ENCODE results near the gene ZNF467. TPM values are rescaled to one million over a fixed set of nuclear protein-coding genes. Genes with fewer than 3 reads are reported as not detected.

The ZNF467 gene
- total and polyA plus RNA-seq, 2 of the 8 experiments (the other 6 are each of a cell fraction or from before 2014, with no cell fraction given), result 0.50 to 0.51 TPM

- TF ChIP-seq YY1 (IDR thresholded peaks at IDR 0.05; ENCODE audit: low read depth, low read length) (no peak), NANOG (IDR thresholded peaks at IDR 0.05; ENCODE audit: insufficient read depth, low read depth, low read length, poor library complexity, severe bottlenecking) (no peak), PHF8 (conservative IDR thresholded peaks at IDR 0.05; ENCODE audit: low read depth, low read length) (no peak), EGR1 (IDR thresholded peaks at IDR 0.05; ENCODE audit: borderline replicate concordance, low read depth, low read length) (no peak), RFX5 (IDR thresholded peaks at IDR 0.05; ENCODE audit: borderline replicate concordance, low read depth, low read length) (no peak), ZNF274 (IDR thresholded peaks at IDR 0.05; ENCODE audit: borderline replicate concordance, extremely low read depth, low read length) (no peak), BRCA1 (IDR thresholded peaks at IDR 0.05; ENCODE audit: low read depth, low read length) (no peak)
These were observed 11.3 kb downstream of the ZNF467 start (continued) for GRCh38 chr7:149762089-149762488.

Data from H1 (cell line).